OCI-LY1 (cell line): ENCODE data around the gene RBMS3.

ENCODE experiments used
- H2AFZ ChIP-seq: fragments of 200-600 bp; sonication (generic), shearing (Covaris generic); 2 replicates; pipeline ENCODE4 v1.6.0; 2014; ENCODE audit warnings: antibody characterized with exemption, mild to moderate bottlenecking, low read length
- H3F3A ChIP-seq: fragments of 200-600 bp; sonication (generic), shearing (Covaris generic); 2 replicates; pipeline ENCODE4 v1.6.0; 2014; ENCODE audit warnings: mild to moderate bottlenecking, antibody characterized with exemption, low read length, moderate library complexity; ENCODE audit not compliant: insufficient read depth
- H3K27ac ChIP-seq: fragments of 200-600 bp; sonication (generic); 2 replicates; pipeline ENCODE4 v1.5.1; 2014; ENCODE audit warnings: low read length, mixed run types, mild to moderate bottlenecking, low read depth; ENCODE audit not compliant: poor library complexity, severe bottlenecking
- H3K27me3 ChIP-seq: fragments of 200-600 bp; sonication (generic); 2 replicates; pipeline ENCODE4 v1.6.0; 2014; ENCODE audit warnings: antibody characterized with exemption, mild to moderate bottlenecking, low read length, moderate library complexity; ENCODE audit not compliant: insufficient read depth
- H3K36me3 ChIP-seq: fragments of 200-600 bp; sonication (generic); 2 replicates; pipeline ENCODE4 v1.6.1; 2014; ENCODE audit warnings: mild to moderate bottlenecking, antibody characterized with exemption, low read length, moderate library complexity, mixed read lengths; ENCODE audit not compliant: insufficient read depth
- H3K4me1 ChIP-seq: fragments of 200-600 bp; sonication (generic); 2 replicates; pipeline ENCODE4 v1.5.1; 2014; ENCODE audit warnings: mild to moderate bottlenecking, low read length, moderate library complexity; ENCODE audit not compliant: insufficient read depth, severe bottlenecking
- H3K4me2 ChIP-seq: fragments of 200-600 bp; sonication (generic), shearing (Covaris generic); 2 replicates; pipeline ENCODE4 v1.6.1; 2014; ENCODE audit warnings: low read length
- H3K4me3 ChIP-seq: fragments of 200-600 bp; sonication (generic); 2 replicates; pipeline ENCODE4 v1.5.1; 2014; ENCODE audit warnings: low read length, low read depth, mild to moderate bottlenecking, mixed read lengths; ENCODE audit not compliant: poor library complexity, severe bottlenecking
- H3K79me2 ChIP-seq: fragments of 200-600 bp; shearing (Covaris generic); 2 replicates; pipeline ENCODE4 v1.6.1; 2016; ENCODE audit warnings: mixed run types, low read length, mixed read lengths; ENCODE audit not compliant: insufficient read depth
- H3K9ac ChIP-seq: fragments of 200-600 bp; sonication (generic), shearing (Covaris generic); 2 replicates; pipeline ENCODE4 v1.6.1; 2014; ENCODE audit warnings: mild to moderate bottlenecking, low read length, mixed read lengths
- H3K9me2 ChIP-seq: fragments of 200-600 bp; sonication (generic), shearing (Covaris generic); 2 replicates; pipeline ENCODE4 v1.6.1; 2014; ENCODE audit warnings: low read depth, mild to moderate bottlenecking, low read length, mixed read lengths
- H3K9me3 ChIP-seq: fragments of 200-600 bp; shearing (Covaris generic); 2 replicates; pipeline ENCODE4 v1.6.1; 2014; ENCODE audit warnings: low read length, mixed read lengths
- H4K20me1 ChIP-seq: fragments of 200-600 bp; sonication (generic), shearing (Covaris generic); 2 replicates; pipeline ENCODE4 v1.6.0; 2016; ENCODE audit warnings: mild to moderate bottlenecking, low read length; ENCODE audit not compliant: insufficient read depth
- EZH2 ChIP-seq: fragments of 200-600 bp; sonication (generic), shearing (Covaris generic); IDR thresholded peaks from 2 replicates; pipeline ENCODE4 v1.8.0; 2017; ENCODE audit warnings: borderline replicate concordance, mixed run types, mild to moderate bottlenecking, antibody characterized with exemption, low read length, moderate library complexity, mixed read lengths
- TF ChIP-seq, protein P1 (sequence below): fragments of 200-600 bp; sonication (generic), shearing (Covaris generic); IDR thresholded peaks from 2 replicates; pipeline ENCODE4 v1.5.1; 2017; ENCODE audit warnings: mild to moderate bottlenecking, antibody characterized with exemption, low read length, moderate library complexity, mixed read lengths

Gene RBMS3

DNA sequence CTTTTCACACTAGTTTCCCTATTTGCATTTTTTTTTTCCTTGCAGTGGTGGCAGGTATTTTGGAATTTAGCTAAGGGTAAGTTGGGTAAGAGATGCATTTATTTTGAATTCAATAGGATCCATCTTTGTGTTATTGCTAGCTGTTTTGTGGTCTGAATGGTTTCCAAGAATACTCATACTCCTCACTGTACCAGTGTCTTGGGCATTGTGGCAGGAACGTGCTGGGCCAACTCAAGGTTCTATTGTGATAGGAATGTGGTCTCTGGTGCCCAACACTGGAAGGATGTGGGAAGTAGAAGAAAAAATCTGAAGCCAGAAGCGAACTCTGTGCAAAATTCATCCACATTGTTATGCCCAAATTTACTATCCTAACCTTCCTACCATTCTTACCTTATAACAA is 135.6 kb downstream of the RBMS3 start:
- H3K4me3 ChIP-seq, result no peak overlapping the region
- H3K9me2 ChIP-seq, result no peaks in the 10 kb centered on the region
- H3K4me2 ChIP-seq, result no peak overlapping the region
- peaks cover 6% of the 10 kb centered on the region; the same call in 1 of the 2 replicates for H3K36me3 ChIP-seq
- 0 out of 2 replicates have a peak, but pooled peaks cover 4% of the 10 kb centered on the region for H3F3A ChIP-seq
- peaks cover 89% of the 10 kb centered on the region for H3K4me1 ChIP-seq
- no peaks in the 10 kb centered on the region for H3K27me3 ChIP-seq
- no peak overlapping the region for H3K9ac ChIP-seq
- no peaks in the 10 kb centered on the region for H3K79me2 ChIP-seq
- no peak overlapping the region for H2AFZ ChIP-seq
- TF ChIP-seq EZH2, result no peak
- no peaks in the 10 kb centered on the region for H4K20me1 ChIP-seq
- peak overlapping the region; percentile 17 for H3K27ac ChIP-seq
- no peaks in the 10 kb centered on the region for H3K9me3 ChIP-seq

DNA sequence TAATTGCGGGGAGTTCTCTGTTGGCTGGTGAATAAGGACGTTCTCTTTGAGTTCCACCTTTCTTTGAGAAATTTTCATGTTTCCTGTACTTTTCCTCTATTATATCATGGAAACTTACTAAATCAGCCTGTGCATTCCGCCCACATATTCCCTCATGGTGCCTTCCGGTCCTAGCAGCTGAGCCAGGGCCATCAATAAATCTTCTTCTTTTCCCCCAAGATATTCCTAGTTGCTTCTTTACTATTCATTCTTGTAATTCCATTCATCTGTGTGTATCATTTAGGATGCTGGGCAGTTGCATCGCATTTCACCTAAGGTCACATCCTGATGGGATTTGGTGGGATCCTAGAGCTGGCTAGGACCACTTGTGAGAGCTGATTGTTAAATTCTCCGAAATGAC is 139.2 kb downstream of the RBMS3 start:
- H3K79me2 ChIP-seq, result 0 out of 2 replicates have a peak, but pooled peaks cover 4% of the 10 kb centered on the region
- TF ChIP-seq, protein P1, sequence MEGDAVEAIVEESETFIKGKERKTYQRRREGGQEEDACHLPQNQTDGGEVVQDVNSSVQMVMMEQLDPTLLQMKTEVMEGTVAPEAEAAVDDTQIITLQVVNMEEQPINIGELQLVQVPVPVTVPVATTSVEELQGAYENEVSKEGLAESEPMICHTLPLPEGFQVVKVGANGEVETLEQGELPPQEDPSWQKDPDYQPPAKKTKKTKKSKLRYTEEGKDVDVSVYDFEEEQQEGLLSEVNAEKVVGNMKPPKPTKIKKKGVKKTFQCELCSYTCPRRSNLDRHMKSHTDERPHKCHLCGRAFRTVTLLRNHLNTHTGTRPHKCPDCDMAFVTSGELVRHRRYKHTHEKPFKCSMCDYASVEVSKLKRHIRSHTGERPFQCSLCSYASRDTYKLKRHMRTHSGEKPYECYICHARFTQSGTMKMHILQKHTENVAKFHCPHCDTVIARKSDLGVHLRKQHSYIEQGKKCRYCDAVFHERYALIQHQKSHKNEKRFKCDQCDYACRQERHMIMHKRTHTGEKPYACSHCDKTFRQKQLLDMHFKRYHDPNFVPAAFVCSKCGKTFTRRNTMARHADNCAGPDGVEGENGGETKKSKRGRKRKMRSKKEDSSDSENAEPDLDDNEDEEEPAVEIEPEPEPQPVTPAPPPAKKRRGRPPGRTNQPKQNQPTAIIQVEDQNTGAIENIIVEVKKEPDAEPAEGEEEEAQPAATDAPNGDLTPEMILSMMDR, result no peak
- TF ChIP-seq EZH2, result no peak

DNA sequence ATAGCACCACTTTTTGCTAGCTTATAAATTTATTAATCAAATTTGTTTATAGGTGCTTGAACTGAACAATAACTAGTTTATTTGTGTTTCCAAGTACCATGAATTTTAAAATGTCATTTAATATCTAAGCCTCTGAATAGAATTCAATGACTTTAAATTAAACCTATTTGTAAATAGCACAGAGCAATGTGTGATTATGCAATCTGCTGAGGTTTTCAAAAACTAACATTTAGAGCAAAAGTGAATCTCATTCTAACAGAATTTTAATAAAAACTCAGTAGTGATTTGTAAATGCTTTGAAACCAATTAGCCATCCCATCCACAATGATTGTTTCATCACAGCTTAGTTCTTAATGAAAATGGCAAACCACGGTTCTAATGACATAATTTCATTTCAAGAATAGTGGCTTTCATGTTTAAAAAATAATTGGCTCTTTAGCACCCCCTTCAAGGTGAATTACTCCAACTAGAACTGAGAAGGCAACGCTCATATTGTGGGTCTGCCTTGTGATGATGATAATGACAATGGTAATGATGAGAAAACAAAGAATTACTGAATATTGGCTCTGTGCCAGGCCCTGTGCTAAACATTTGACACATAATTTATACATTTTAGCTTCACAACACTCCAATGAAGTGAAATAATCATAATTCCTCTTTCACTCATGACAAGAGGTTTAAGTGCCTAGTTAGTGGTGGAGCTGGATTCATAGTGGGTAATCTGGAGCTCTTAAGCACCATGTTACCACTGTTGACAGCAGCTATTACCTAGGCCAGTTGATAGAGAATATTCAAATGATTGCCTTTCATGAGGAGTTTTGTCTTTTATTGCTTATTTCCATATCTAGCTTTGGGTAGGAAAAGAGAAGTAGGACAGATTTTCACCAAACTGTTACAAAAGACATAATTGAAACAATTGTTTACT is 145.7 kb downstream of the RBMS3 start:
- Histone ChIP-seq H3K36me3 (peaks cover 9% of the 10 kb centered on the region; the same call in 1 of the 2 replicates), H3K27me3 (no peaks in the 10 kb centered on the region), H3K4me2 (peak overlapping the region; percentile 13; the same call in 1 of the 2 replicates), H3F3A (peaks cover 3% of the 10 kb centered on the region; the same call in 1 of the 2 replicates), H3K9me2 (no peaks in the 10 kb centered on the region), H3K79me2 (0 out of 2 replicates have a peak, but pooled peaks cover 4% of the 10 kb centered on the region), H3K4me1 (peaks cover 79% of the 10 kb centered on the region), H3K4me3 (no peak overlapping the region), H4K20me1 (no peaks in the 10 kb centered on the region), H3K9me3 (no peaks in the 10 kb centered on the region), H3K27ac (peak overlapping the region; percentile 83), H3K9ac (no peak overlapping the region), H2AFZ (no peak overlapping the region)
- no peak for TF ChIP-seq EZH2
- TF ChIP-seq, protein P1, result peak; percentile 30

More for the DNA sequence above, 139.2 kb downstream of the RBMS3 start:
- H2AFZ ChIP-seq, result no peak overlapping the region
- H4K20me1 ChIP-seq, result no peaks in the 10 kb centered on the region
- no peak overlapping the region for H3K27ac ChIP-seq
- H3K9ac ChIP-seq, result no peak overlapping the region
- H3K27me3 ChIP-seq, result no peaks in the 10 kb centered on the region
- no peak overlapping the region for H3K4me3 ChIP-seq
- no peaks in the 10 kb centered on the region for H3K9me2 ChIP-seq
- H3K9me3 ChIP-seq, result no peaks in the 10 kb centered on the region
- no peak overlapping the region for H3K4me2 ChIP-seq
- H3F3A ChIP-seq, result peaks cover 3% of the 10 kb centered on the region; the same call in 1 of the 2 replicates
- H3K36me3 ChIP-seq, result peaks cover 15% of the 10 kb centered on the region; the same call in 1 of the 2 replicates
- peaks cover 72% of the 10 kb centered on the region for H3K4me1 ChIP-seq
